HUES6 (cell line): ENCODE results near the gene HOTAIR.

Experiments
- H3K27ac ChIP-seq: 2 replicates; pipeline ENCODE4 v1.7.0; 2013; ENCODE audit warnings: low read depth, mild to moderate bottlenecking, low read length, inconsistent platforms
- H3K27me3 ChIP-seq: 2 replicates; pipeline ENCODE4 v1.6.1; 2013; ENCODE audit warnings: low read length; ENCODE audit not compliant: control insufficient read depth, insufficient read depth
- H3K36me3 ChIP-seq: 2 replicates; pipeline ENCODE4 v1.6.1; 2013; ENCODE audit warnings: low read length; ENCODE audit not compliant: control insufficient read depth, insufficient read depth
- H3K4me1 ChIP-seq: 2 replicates; pipeline ENCODE4 v1.6.1; 2013; ENCODE audit warnings: low read length; ENCODE audit not compliant: control insufficient read depth, insufficient read depth
- H3K4me3 ChIP-seq: 2 replicates; pipeline ENCODE4 v1.5.1; 2013; ENCODE audit warnings: low read depth, low read length
- H3K9ac ChIP-seq: one replicate; pipeline ENCODE4 v1.6.1; 2013; ENCODE audit warnings: mild to moderate bottlenecking, low read length
- H3K9me3 ChIP-seq: 2 replicates; pipeline ENCODE4 v1.6.1; 2013; ENCODE audit warnings: low read depth, low read length; ENCODE audit not compliant: control insufficient read depth, insufficient read depth

The HOTAIR gene

DNA sequence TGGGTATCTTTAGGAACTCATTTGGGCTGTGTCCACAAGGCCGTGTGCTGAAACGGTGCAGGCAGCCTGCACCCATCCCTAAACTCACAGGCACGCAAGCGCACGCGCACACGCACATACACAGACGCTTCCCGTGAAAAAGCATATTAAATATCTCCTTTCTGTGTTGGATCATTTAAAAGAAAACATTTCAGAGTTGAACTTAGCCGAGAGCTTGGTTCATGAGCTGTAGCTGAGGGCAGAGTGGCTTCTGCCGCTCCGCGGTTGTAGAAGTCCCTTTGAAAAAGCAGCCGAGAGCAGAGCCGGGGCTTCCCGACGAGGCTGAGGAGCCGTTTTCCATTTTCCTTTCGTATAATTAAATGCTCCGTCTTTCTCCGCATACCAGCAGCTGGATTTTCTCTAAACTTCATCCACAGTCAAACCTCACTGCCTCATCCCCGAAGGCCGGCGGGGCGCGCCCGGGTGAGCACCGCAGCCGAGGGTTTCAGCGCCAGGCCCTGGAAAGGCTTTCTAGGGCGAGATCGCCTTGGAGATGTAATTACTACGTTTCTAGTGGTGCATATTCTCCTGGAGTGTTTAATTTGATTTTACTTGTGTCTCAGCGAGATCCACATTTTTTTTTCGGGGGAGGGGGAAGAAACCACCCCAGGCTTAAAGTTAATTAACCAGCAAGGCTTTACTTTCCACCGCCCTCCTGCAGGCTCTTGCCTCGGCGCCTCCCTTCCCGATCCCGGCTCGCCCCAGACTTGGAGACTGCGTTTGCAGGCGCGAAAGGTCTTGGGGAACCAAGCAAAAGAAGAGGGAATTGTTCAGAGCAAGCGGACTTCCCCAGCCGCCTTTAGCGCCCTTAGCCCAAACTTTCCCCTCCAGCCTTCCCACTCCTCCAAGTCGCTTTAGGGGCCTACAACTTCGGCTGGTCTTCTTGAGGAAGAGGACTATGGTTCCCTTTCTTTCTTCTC lies 39.1 kb downstream of the HOTAIR start:
- H3K4me3 ChIP-seq = no peak overlapping the region
- H3K27ac ChIP-seq = no peak overlapping the region
- H3K9ac ChIP-seq = no peak overlapping the region
- H3K4me1 ChIP-seq = no peaks in the 10 kb centered on the region
- peaks cover 100% of the 10 kb centered on the region for H3K27me3 ChIP-seq
- no peaks in the 10 kb centered on the region for H3K36me3 ChIP-seq
- no peaks in the 10 kb centered on the region for H3K9me3 ChIP-seq

DNA sequence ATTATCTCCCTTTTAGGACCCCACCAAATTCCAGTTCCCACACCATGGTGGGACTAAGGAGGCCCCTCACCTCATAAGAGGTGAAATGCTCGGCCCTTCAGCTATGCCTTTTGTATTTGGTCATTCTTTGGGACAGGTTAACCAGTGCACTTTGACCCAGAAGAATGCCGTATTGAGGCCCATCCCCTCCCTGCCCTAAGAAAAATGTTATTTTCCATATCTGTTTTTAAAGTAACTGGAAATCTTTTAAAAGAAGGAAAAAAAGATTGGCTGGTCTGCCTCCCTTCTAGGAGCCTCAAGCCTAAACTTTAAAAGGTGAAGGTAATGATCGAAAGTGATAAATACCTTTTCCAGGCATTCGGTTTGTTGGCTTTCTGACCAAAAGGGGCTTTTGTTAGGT lies 41.8 kb downstream of the HOTAIR start:
- Histone ChIP-seq H3K9me3 (no peaks in the 10 kb centered on the region), H3K4me3 (no peak overlapping the region), H3K36me3 (no peaks in the 10 kb centered on the region), H3K9ac (no peak overlapping the region), H3K27me3 (peaks cover 100% of the 10 kb centered on the region), H3K4me1 (no peaks in the 10 kb centered on the region), H3K27ac (no peak overlapping the region)

DNA sequence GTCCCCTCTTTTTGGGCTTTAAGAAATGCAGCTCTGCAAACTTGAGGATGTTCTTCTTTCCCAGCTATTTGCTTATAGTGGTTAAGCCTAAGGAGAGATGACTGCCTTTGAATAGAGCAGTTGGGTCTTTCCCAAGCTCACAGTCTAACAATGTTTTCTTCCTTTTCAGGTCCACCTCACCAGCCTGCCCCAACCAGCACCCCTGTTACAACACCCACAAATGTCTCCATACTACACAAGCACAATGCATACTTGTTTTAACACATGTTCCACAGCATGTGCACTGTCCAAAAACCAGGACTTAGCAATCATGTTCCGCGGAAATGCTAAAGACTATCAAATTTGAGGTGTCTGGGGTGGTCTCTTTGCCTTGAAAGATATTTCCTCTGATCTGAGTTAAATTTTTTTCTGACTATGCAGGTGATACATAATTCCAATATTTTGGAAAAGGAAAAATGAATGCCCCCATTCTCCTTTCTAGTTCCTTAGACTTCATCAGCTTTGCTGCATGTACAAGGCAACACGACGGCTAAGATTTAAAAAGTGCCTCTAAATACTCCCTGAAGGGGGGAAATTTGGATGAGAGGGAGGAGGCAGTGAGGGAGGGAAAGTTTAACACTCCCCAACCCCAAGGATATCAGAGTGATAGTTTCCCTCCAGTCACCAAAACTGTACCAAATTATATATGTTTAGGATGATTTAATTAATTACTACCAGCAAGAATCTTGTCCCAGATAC lies 42.7 kb downstream of the HOTAIR start:
- no peaks in the 10 kb centered on the region for H3K9me3 ChIP-seq
- no peak overlapping the region for H3K9ac ChIP-seq
- no peaks in the 10 kb centered on the region for H3K4me1 ChIP-seq
- no peak overlapping the region for H3K27ac ChIP-seq
- no peaks in the 10 kb centered on the region for H3K36me3 ChIP-seq
- H3K27me3 ChIP-seq = peaks cover 100% of the 10 kb centered on the region
- no peak overlapping the region for H3K4me3 ChIP-seq

- Histone ChIP-seq H3K36me3 (no peaks in the 10 kb centered on the region), H3K4me3 (no peak overlapping the region), H3K9ac (no peak overlapping the region), H3K9me3 (no peaks in the 10 kb centered on the region), H3K27ac (no peak overlapping the region), H3K27me3 (peaks cover 100% of the 10 kb centered on the region), H3K4me1 (no peaks in the 10 kb centered on the region)
Observed at GRCh38 chr12:53930591-53931255, 44.0 kb downstream of the HOTAIR start.

GRCh38 chr12:53929527-53929926 lies 45.2 kb downstream of the HOTAIR start:
- Histone ChIP-seq H3K9ac (no peak overlapping the region), H3K9me3 (no peaks in the 10 kb centered on the region), H3K4me3 (no peak overlapping the region), H3K36me3 (no peaks in the 10 kb centered on the region), H3K4me1 (no peaks in the 10 kb centered on the region), H3K27ac (no peak overlapping the region), H3K27me3 (peaks cover 100% of the 10 kb centered on the region)

DNA sequence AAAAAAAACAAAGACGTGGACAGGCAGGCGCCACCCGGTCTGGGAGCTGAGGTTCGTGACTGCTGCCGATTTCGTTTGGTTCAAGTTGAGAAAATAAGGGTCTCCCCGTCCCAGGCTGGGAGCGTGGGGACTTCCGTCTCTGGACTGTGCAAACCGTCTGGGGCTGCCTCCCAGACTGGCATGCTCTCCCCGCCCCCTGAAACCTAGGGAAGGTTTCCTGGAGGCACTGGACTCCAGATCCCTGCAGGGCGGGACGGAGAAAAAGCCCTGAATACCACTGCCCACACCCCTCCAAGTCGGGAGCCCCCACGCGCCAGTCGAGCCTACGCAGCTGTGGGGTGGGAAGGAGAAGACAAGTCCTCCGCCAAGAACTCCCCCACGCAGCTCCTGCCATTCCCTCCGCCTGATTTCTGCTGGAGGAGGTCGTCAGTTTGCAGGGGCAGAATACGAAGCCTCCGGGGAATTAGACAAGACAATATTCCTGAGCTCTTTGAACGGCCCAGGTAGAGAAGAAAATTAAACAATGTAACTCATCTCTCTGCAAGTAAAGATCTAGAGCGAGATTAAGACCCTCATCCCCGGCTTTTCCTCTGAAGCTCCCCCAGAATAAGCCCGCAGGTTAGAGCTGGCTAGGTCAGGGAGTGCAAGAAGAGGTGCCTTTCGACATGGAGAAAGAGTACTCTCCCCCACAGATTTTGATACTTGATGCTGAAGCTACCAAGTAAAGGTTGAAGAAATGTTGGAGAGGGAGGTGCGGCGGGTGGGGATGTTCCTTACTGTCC lies 46.5 kb downstream of the HOTAIR start:
- Histone ChIP-seq H3K4me1 (no peaks in the 10 kb centered on the region), H3K9me3 (no peaks in the 10 kb centered on the region), H3K9ac (no peak overlapping the region), H3K27me3 (peaks cover 100% of the 10 kb centered on the region), H3K27ac (no peak overlapping the region), H3K36me3 (no peaks in the 10 kb centered on the region), H3K4me3 (no peak overlapping the region)

DNA sequence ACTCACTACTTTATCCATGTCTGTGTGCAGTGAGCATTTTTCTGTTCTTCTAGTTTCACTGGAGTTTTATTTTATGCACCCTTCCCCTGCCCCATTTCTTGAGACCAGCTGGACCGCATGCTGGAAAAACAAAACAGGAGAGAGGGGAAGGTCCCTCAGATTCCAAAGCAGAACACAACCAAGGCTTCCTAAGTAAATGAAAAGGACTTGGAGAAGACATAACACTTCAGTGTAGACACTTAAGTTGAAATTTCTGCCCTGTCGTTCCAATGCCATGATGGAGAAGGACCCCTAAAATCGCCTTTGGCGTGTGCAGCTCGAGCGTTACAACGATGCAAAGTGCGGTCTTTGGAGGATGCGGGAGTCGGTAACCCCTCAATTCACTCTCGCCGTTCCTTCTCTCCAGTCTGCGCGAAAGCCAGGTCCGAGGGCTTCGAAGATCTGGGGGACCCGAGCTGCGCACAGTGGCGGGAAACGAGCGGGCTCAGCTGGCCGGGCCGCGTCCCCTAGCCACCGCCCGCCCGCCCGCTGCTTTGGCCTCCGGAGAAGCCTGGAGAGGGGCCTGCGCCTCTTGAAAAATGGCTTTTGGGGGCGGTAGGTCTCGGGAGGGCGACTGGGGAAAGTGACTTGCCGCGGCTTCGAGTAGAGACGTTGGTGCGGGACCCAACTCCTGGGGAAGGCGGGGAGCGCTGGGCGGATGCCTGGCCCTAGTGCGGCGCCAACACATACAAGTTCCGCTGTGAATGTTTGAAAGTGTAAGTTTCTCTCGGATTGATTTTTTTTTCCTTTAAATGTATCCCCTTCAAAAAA lies 47.3 kb downstream of the HOTAIR start:
- Histone ChIP-seq H3K9ac (no peak overlapping the region), H3K9me3 (no peaks in the 10 kb centered on the region), H3K27ac (no peak overlapping the region), H3K36me3 (no peaks in the 10 kb centered on the region), H3K27me3 (peaks cover 100% of the 10 kb centered on the region), H3K4me3 (no peak overlapping the region), H3K4me1 (no peaks in the 10 kb centered on the region)

DNA sequence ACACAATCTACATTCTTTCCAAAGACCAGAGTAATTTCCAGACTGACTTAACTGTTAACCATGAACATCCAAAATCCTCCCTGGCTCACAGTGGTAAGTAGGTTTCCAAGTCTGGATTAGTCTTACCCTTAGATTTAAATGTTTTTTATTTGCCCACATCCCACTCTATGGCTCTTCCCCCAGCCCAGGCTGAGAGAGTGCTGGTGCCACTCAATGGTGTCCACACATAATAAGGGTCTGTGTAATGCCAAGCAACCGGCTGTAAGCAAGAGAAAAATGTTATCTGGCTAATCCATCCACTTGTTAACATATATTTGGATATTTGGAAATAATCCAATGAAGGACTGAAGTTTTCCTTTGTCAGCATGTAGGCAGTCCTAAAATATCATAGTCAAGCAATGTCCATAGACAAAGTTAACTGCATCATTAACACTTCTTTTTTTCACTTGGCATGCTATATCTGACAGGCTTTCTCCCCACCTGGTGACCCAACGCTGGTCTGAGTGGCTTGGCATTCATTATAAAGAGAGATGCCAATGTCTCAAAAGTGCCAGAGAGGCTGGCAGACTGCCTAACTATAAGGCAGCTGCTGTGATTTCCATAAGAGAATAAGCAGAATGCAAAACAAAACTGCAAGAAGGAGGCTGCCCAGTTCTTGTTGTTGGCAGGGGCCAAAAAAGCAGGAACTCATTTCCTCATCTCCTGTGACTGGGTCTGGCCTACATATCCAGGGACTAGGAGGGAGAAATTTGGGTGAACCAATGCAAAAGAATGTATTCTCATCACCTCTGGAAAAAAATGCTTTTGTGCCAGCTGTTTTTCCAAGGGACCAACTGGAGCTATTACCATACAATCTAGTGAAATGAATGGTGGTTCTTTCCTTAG lies 50.0 kb downstream of the HOTAIR start:
- no peaks in the 10 kb centered on the region for H3K4me1 ChIP-seq
- H3K4me3 ChIP-seq = no peak overlapping the region
- H3K9ac ChIP-seq = no peak overlapping the region
- no peak overlapping the region for H3K27ac ChIP-seq
- no peaks in the 10 kb centered on the region for H3K36me3 ChIP-seq
- H3K27me3 ChIP-seq = peaks cover 100% of the 10 kb centered on the region
- H3K9me3 ChIP-seq = no peaks in the 10 kb centered on the region

DNA sequence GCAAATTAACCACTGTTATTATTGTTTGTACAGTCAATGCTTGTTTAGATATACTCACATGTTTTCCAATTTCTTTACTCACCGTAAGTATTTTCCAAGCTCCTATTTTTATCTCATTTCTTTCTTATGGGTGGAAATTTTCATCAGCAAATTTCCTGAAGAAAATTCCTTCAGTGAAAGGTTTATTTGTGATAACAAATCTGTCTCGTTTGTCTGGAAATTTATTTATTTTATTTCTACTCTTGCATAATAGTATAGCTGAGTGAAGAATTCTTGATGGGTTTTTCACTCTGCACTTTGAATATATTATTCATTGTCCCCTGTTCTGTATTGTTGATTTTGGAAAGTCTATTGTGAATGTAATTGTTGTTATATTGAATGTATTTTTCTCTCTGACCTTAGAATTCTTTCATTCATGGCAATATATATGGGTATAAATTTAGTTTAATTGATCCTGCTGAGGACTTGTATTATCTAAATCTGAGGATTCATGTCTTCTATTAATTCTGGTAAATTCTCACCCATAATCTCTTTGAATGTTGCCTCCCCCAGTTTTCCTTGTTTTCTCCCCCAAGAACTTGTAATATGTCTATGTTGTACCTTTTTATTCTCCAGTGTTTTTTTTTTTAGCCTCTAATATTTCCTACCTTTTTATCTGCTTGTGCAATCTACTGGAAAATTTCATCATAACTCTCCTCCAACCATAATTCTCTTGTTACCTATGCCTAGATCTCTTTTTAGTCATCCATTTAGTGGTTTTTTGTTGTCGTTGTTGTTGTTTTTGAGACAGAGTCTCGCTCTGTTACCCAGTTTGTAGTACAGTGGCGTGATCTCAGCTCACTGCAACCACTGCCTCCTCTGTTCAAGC lies 57.7 kb downstream of the HOTAIR start:
- no peak overlapping the region for H3K4me3 ChIP-seq
- H3K27me3 ChIP-seq = peaks cover 86% of the 10 kb centered on the region
- no peak overlapping the region for H3K9ac ChIP-seq
- no peaks in the 10 kb centered on the region for H3K4me1 ChIP-seq
- H3K27ac ChIP-seq = no peak overlapping the region
- no peaks in the 10 kb centered on the region for H3K9me3 ChIP-seq
- no peaks in the 10 kb centered on the region for H3K36me3 ChIP-seq
